ENCODE results near the gene CCNB2.

CCNB2 gene

DNA sequence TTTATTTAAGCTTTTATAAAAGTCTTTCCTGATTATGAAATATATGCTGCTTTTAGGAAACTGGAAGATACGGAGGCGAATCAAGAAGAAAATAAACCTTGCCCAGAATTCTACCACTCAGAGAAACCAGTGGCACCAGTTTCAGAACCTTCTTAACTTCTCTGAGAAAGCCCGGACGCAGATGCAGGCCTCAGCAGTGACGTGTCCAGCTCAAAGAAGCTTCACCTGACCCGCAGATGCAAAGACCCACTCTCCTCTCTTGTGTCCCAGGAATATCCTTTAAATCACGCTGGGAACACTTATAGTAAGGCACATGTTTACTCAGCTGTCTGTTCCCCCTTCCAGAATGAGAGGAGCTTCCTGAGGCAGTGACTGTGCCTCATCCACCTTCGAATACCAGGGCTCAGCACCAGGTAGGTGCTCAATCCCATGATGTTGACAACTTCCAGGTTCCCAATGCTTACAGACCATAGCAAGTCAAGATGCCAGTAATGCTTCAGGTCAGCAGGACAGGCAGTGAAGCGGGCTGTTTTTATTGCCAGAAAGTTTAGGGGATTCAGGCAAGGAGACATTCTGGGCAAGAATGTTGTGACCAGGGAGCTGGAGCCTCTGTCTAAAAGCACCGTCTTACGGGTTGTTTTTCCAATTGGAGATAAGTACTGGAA, 61.8 kb downstream of the CCNB2 start:
- no peak for DNase-seq (ENCODE audit: low spot score)

DNA sequence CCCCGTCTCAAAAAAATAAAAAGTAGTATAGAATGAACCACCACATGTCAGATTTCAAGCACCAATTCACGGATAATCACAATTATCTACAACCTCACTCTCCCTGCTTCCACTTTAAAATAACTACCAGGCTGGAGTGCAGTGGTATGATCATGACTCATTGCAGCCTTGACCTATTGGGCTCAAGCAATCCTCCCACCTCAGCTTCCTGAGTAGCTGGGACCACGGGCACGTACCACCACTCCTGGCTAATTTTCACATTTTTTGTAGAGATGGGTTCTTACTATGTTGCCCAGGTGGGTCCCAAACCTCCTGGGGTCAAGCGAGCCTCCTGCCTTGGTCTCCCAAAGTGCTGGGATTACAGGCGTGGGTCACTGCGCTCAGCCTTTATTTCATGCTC, 63.6 kb downstream of the CCNB2 start:
- DNase-seq (ENCODE audit: low spot score) = no peak

DNA sequence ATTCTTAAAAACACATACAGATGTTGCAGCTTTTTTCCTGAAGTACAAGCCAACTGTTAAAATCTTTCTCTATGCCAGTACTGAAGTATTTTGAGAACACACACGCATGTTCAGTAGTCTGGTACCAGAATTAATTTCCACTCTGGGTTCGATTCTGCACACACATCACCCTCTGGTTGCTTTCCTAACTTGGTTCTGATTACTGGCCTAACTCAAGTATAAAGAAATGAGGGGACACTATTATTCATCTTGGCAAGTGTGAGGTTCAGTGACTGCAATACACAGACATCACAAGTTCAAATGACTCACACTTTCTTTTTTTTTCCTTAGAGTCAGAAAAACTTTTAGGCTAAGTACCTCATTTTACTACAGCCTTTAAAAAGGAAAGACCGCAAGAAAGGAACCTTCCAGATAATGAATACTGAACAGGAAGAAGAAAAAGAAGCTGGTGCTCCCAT, 64.3 kb downstream of the CCNB2 start:
- DNase-seq (ENCODE audit: low spot score) = no peak

DNA sequence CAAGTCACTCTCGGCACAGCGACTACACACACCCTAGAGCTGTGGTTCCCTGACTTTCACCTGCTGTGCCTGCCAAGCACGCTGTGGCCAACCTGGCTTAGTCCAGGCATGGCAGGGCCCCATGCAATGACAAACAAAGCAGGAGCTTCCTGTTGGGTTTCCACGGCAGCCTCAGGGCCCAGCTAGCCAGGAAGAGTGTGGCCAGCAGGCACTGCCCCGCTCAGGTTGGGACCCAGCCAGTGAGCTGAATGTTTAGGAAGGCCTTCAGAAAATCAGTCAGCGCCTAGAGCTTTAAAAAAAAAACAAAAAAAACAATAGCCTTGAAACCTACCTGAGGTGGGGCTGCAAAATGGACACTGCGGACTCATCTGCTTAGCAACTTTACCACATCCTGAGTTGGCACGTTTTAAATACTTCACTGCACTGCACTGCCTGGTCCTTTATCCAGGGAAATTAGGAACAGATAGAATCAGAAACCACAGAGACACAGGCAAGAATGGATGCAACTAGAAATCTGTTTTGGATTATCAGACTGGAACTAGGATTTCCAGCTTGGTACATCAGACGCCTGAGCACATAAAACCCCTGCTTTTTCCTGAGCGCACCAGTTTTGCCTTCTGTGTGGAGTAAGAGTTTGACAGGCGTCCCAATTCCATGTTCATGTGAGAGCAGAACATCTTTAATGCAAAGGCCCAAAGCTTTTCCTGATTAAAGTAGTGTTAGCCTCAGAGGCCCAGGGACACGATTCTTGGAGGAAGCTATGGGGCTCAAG, 65.5 kb downstream of the CCNB2 start:
- DNase-seq (ENCODE audit: low spot score) = no peak

DNA sequence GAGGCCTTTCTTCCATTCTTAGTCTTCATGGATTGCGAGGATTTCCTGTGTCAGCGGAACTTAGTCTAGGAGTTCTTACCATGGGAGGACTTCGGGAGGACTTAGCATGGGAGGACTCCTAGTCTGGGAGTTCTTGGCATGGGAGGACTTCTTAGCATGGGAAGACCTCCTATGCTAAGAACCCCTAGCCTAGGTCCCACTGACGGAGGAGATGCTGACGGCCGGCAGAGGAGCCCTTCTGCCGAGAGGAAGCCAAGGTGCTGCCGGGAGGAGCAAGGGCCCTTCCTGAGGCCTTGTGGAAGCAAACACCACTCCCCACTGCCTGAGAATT, 66.1 kb downstream of the CCNB2 start:
- DNase-seq (ENCODE audit: low spot score) = no peak

DNA sequence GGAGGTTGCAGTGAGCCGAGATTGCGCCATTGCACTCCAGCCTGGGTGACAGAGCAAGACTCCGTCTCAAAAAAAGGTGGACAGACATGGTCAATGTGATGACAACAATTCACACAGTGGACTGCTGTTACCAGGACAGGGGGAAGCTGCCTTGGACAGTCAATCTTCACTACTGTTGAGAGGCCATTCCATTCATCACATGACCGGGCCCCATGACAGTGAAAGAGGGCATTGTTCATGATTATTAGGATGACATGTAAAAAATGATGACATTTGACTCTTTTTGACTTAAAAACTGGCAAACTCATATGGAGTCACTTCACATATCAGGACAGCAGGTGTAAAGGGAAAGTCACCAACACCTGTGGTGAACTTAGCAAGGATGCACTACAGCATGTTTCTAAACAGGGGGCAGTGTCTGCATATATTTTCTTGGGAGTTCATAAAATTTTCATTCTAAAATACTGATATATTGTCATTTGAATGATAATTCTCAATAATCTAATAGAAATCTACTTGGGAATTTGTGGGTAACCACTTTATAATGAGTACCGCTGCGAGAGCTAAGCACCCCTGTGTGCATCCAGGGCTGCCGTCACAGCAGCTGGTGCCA, 67.4 kb downstream of the CCNB2 start:
- no peak for DNase-seq (ENCODE audit: low spot score)

DNA sequence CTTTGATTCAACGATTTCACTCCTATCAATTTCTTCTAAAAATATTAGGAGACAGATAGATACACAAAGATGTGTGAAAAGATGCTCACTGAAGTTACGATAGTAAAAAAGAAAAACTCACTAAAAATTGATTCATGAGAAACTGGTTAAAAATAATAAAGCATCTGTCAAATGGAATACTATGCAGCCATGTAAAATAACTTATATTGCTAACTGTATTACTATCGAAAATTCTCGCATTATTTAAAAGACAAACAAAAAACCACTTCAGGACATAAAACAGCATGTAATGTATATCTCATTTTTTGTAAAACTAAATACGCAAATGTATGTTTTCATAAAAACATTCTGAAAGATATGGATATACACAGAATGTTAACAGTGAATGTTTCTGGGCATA, 68.2 kb downstream of the CCNB2 start:
- DNase-seq (ENCODE audit: low spot score) = no peak

DNA sequence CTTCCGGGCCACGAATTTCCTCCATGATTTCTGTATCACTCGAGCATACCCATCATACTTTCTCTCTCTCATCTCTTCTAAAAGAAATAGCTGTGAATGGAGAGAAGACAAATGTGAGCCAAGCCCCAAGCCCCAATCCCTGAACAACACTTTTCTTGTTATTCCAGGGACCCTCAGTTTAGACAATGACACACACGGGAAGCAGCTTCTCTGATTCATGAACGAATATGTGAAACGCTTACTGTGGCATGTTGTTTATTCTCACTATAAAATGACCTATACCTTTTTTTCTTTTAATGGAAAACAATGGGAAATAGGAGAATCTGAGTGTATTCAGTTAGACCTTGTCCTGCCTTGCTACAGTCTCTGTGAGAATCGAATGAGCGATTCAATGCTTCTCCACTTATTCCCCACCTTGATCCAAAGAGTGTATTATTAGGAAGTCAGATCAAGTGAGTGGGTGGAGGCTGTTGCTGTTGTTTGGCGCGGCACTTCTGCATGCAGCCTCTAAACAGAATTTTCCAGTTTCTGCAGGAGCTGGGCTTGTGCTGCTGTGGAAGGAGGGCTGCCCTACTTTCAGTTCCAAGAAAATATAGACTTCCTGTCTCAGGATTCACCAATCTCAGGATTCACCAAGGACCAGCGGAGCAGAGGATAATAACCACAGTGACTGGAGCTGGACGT, 69.3 kb downstream of the CCNB2 start:
- DNase-seq (ENCODE audit: low spot score) = no peak

Data from hematopoietic multipotent progenitor cell treated with erythropoietin and hydrocortisone succinate and interleukin-3 and kit ligand, for 17 days (in vitro differentiated cells).